ENCODE results near the gene DENND11.

GRCh38 chr7:141709749-141710148, 7.8 kb upstream of the DENND11 start:
- no peak for TF ChIP-seq CTCF (IDR thresholded peaks at IDR 0.05)
- no peak for TF ChIP-seq POLR2AphosphoS5 (IDR thresholded peaks at IDR 0.05)
